PC-9 (cell line): Measurements from ENCODE around the gene CIT.

Experiments
- CTCF ChIP-seq: fragments of 200-600 bp; sonication (generic); conservative IDR thresholded peaks from 2 replicates; pipeline ENCODE4 v1.6.1; 2017; ENCODE audit warnings: mixed run types, antibody characterized with exemption, mild to moderate bottlenecking, moderate library complexity
- EZH2 ChIP-seq: fragments of 200-600 bp; sonication (generic); IDR thresholded peaks from 2 replicates; pipeline ENCODE4 v1.8.0; 2017; ENCODE audit warnings: antibody characterized with exemption, low read depth

GRCh38 chr12:119686776-119687175 is 190.3 kb downstream of the CIT start:
- TF ChIP-seq EZH2 (no peak), CTCF (no peak)
